Medulla oblongata (tissue), 1 donor: ENCODE measurements around the gene MTHFR.

Source experiments
- DNase-seq: peaks from one replicate; pipeline ENCODE4 v3.0.0-alpha.2; 2015; ENCODE audit errors: extremely low spot score

The MTHFR gene

GRCh38 chr1:11797525-11798216 is 8.1 kb downstream of the MTHFR start:
- no peak for DNase-seq

GRCh38 chr1:11796036-11796828 is 9.5 kb downstream of the MTHFR start:
- no peak for DNase-seq

DNA sequence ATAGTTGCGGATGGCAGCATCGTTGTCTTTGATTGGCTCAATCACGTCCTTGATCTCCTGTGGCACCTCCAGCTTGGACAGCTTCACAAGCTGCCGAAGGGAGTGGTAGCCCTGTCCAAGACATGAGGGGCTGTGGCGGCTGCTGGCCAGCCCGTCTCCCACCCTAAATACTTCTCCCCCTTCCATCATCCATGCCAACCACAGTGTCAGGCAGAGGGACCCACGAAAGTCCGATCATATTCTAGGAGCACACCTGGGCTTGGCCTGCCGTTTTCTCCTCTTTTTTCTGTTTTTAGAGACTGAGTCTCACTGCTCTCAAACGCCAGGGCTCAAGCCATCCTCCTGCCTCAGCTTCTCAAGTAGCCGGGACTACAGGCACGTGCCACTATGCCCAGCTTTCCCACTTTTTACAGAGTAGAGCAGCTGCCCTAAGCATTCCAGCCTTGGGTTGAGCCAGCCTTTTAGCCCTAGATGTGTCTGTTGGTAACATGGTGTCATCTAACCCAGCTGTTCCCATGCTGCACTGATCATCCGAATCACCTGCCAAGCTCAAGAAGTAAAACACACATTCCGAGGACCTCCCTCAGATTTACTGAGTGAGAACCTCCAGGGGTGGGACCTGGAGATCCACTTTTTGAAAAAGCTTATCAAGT is 10.4 kb downstream of the MTHFR start:
- DNase-seq = no peak

- no peak for DNase-seq
Observed at GRCh38 chr1:11794446-11795237, 11.1 kb downstream of the MTHFR start.

DNA sequence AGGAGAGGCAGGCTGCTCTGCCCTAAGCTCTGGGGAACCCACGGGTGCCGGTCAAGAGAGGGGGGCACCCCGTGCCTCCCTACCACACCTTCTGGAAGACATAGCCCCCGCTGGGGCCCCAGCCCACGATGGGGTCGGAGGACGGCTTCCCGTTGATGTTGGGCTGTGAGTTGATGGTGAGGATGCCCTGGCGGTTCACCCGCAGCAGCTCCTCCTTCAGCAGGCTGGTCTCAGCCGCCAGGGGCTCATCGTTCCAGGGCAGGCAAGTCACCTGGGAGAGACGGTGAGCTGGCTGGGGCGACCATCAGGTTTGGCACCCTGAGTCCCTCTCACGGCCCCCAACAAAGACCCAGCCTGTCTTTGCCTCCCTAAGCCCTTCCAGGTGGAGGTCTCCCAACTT is 11.9 kb downstream of the MTHFR start:
- no peak for DNase-seq

- no peak for DNase-seq
Observed at GRCh38 chr1:11792106-11792505, 13.7 kb downstream of the MTHFR start.

DNA sequence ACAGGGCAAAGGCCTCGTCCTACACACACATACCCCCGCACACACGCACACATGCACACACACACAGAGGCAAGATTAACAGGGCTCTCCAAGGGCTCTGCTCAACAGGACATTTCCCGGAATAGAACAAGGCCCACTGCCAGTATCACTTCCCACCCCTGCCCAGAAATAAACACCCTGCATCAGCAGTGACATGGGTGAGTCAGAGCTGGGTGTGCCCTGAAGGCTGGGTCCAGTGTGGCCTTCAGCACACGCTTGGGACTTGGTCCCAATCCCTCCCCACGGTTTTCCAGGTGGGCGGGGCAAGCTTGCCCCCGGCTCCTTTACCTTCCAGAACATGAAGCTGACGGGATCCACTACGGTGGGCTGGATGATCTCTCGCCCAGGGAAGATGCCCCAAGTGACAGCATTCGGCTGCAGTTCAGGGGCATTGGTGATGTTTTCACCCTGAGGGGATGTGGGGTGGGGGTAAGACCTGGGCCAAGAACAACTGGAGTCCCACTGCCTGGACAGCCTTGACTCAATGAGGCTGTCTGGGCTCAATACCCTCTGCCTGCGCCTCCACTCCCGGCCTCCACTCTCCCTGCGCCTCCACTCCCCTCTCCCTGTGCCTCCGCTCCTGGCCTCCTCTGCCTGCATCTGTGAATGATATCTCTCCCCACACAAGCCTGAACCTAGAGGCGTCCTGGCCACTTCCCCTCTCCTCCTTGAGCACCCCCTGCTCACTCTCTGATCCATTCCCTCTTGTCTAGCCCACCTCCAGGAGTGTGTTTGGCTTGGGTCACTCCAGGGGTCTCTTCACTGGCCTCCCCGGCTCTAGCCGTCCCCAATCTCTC is 14.7 kb downstream of the MTHFR start:
- DNase-seq = peak; percentile 91

- DNase-seq = no peak
Observed at GRCh38 chr1:11790101-11790879, 15.5 kb downstream of the MTHFR start.

DNA sequence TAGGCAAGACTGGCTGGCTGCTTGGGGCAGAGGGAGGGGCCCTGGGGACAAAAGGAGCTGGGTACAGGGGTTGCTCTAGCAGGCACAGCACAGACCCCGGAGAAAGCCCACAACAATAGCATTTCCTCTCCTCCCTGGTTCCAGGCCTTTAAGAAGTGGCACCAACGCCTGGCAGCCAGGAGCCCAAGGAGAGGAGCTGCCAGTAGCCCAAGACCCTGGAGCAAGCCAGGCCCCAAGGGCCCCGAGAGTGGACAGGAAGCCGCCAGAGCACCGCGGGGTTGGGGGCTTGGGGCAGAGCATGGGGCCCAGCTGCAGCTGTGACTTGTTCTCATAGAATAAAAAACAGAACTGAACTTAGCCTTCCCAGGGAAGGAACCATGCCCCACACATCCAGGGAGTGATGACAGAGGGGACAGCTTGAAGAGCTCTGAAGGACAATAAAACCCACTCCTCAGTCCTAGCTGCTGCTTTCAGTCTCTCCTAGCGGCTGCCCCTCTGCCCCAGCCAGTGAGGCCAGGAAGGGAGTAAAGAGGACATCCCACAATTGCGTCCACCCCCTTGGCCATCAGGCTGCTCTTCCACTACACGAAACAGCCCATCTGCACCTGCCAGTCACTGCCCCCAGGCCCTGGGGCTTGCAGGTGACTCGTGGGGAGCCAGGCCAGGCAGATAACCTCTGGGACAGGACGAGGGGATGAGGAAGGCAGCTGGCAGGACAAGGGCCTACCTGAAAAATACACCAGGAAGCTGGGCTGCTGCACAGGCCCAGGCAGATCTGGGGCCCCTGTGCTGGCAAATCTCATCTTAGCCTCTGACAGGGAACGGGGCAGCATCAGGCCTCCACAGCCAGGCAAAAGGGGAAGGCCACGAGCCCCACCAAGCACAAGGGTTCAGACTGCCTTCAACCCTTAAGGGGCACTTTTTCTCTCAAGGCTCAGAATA is 16.4 kb downstream of the MTHFR start:
- DNase-seq = peak; percentile 13

DNA sequence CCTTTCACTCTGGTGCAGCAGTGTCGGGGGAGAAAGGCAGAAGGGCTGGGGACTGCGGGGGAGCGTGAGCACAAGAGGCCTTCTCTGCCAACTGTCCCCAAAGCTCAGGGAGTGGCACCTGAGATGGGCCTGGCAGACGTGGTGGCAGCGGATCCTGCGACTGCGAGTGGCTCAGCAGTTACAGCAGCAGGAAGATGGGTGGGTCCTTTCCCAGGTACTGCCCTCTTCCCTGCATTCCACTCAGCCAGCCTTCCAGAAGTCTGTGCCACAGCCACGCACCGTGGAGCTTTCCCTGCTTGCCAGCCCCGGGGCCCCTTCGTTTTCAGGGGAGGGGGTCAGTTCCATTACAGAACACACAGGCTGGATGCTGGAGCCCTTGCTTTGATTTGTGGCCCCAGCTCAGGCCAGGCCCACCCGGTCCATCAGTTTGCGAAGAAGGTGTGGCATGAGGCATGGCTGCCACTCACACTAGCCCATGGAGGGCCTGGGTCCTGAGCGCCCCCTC is 17.2 kb downstream of the MTHFR start:
- DNase-seq = no peak

- DNase-seq = no peak
Observed at GRCh38 chr1:11787804-11788436, 17.8 kb downstream of the MTHFR start.

DNA sequence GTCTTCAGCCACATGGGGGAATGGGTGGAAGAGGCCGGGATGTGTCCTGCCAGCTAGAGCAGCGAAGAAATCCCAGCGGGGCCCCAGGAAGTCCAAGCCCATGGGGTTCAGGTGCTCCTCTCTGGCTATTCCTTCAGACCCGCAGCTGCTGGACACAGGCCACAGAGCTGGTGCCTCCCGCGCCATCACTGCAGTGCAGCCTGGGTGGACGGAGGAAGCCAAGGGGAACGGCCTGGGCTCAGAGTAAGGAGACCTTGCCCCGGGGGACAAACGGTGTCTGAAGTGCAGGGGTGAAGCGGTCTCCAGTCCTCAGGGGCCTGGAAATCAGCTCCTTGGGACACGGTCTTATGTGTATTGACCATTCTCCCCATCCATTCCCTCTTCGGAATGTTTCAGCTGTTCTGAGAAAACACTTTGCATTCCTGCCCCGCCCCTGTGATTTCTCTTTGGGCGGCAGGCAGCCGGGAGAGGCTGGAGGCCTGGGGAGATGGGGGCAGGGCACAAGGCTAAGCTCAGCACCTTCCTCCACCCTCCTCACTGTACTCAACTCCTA is 18.4 kb downstream of the MTHFR start:
- DNase-seq = peak; percentile 8

- DNase-seq = no peak
Observed at GRCh38 chr1:11786168-11786567, 19.6 kb downstream of the MTHFR start.

- DNase-seq = peak; percentile 70
Observed at GRCh38 chr1:11784993-11785769, 20.6 kb downstream of the MTHFR start.

- DNase-seq = peak; percentile 16
Observed at GRCh38 chr1:11784256-11784992, 21.3 kb downstream of the MTHFR start.

DNA sequence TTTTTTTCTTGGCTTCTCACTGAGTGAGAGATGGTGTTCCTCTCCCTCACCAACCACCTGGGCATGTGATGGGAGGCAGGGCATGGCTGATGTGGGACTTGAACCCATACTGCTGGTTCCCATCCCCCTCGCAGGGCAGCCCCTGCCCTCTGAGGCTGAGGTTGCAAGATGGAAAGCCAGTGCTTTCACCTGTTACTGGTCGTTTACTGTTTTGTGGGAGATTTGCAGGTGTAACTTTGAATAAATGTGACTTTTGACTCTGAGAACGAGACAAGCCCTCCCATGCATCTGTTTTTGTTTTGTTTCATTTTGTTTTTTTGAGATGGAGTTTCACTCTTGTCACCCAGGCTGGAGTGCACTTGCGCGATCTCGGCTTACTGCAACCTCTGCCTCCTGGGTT is 22.2 kb downstream of the MTHFR start:
- no peak for DNase-seq
